ENCODE measurements around the gene PRR11. TPM values are rescaled to one million over a fixed set of nuclear protein-coding genes. Genes with fewer than 3 reads are reported as not detected.

The PRR11 gene
- total RNA-seq (1 to 10 TPM; 2.5 to 4.2 TPM), polyA plus RNA-seq (1 to 10 TPM in 1 of 2 donors, under 1 TPM in 1; 0.63 to 1.6 TPM)
- long read RNA-seq, donor 1, partial matches to known transcripts: 0 of 1 reads
- long read RNA-seq, donor 1, other reads (novel, unspliced or antisense): 0 of 1 reads
- long read RNA-seq, donor 2, partial matches to known transcripts: 0 of 1 reads
- long read RNA-seq, donor 2, other reads (novel, unspliced or antisense): 0 of 1 reads
- long read RNA-seq, donor 3, partial matches to known transcripts: 0 of 2 reads
- long read RNA-seq, donor 3, other reads (novel, unspliced or antisense): 0 of 2 reads
- long read RNA-seq, donor 4: 0 reads
- long read RNA-seq, donor 5, partial matches to known transcripts: 0 of 2 reads
- long read RNA-seq, donor 5, other reads (novel, unspliced or antisense): 0 of 2 reads

GRCh38 chr17:59155439-59156177 lies at the start of gene PRR11:
Gene PRR11, plus strand, starts transcription at chr17:59155746. Its CDS starts 14,007 bp downstream, at chr17:59169753.
- ATAC-seq (ENCODE audit: insufficient read depth, low FRiP score) (peak; percentile 91), DNase-seq (peak; percentile 99 to 100 (median 100))
- Histone ChIP-seq H3K9ac (ENCODE audit: insufficient read depth in 1 of 2, low read length in 2 of 2) (peak within 1 kb of the TSS; percentile 93 to 97), H3K36me3 (ENCODE audit: control insufficient read depth in 4 of 4, insufficient read depth in 4 of 4, low read length in 4 of 4) (no peaks in the 10 kb centered on the region), H3K4me3 (peak within 1 kb of the TSS; percentile 64), H3K4me1 (ENCODE audit: control insufficient read depth in 5 of 5, insufficient read depth in 5 of 5, low read length in 5 of 5) (peaks cover 3 to 36% (median 7%) of the 10 kb centered on the region in 5 donors), H3K27ac (ENCODE audit: low read depth in 1 of 2, low read length in 1 of 2) (peak within 1 kb of the TSS; percentile 62 to 78), H3K27me3 (ENCODE audit: control insufficient read depth in 3 of 3, insufficient read depth in 3 of 3, low read length in 2 of 3) (no peaks in the 10 kb centered on the region), H3K9me3 (ENCODE audit: control insufficient read depth in 4 of 4, insufficient read depth in 3 of 4, low read length in 3 of 4) (no peaks in the 10 kb centered on the region)
- TF ChIP-seq, protein P1, sequence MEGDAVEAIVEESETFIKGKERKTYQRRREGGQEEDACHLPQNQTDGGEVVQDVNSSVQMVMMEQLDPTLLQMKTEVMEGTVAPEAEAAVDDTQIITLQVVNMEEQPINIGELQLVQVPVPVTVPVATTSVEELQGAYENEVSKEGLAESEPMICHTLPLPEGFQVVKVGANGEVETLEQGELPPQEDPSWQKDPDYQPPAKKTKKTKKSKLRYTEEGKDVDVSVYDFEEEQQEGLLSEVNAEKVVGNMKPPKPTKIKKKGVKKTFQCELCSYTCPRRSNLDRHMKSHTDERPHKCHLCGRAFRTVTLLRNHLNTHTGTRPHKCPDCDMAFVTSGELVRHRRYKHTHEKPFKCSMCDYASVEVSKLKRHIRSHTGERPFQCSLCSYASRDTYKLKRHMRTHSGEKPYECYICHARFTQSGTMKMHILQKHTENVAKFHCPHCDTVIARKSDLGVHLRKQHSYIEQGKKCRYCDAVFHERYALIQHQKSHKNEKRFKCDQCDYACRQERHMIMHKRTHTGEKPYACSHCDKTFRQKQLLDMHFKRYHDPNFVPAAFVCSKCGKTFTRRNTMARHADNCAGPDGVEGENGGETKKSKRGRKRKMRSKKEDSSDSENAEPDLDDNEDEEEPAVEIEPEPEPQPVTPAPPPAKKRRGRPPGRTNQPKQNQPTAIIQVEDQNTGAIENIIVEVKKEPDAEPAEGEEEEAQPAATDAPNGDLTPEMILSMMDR (IDR thresholded peaks at IDR 0.05; ENCODE audit: control extremely low read depth, extremely low read depth): no peak
- WGBS, 2 donors: 0 to 1% methylated on average over 25 of the region's 25 CpGs

- Histone ChIP-seq H3K27me3 (ENCODE audit: control insufficient read depth in 3 of 3, insufficient read depth in 3 of 3, low read length in 2 of 3) (no peaks in the 10 kb centered on the region), H3K4me3 (peak overlapping the region; percentile 82), H3K4me1 (ENCODE audit: control insufficient read depth in 5 of 5, insufficient read depth in 5 of 5, low read length in 5 of 5) (peaks cover 0 to 16% (median 4%) of the 10 kb centered on the region in 5 donors), H3K27ac (ENCODE audit: low read depth in 1 of 2, low read length in 1 of 2) (peak overlapping the region; percentile 94), H3K9me3 (ENCODE audit: control insufficient read depth in 4 of 4, insufficient read depth in 3 of 4, low read length in 3 of 4) (no peaks in the 10 kb centered on the region), H3K36me3 (ENCODE audit: control insufficient read depth in 4 of 4, insufficient read depth in 4 of 4, low read length in 4 of 4) (peaks cover 0 to 13% (median 3%) of the 10 kb centered on the region in 4 donors), H3K9ac (ENCODE audit: insufficient read depth in 1 of 2, low read length in 2 of 2) (peak overlapping the region; percentile 69 to 75)
- 0% methylated on average over 18 of the region's 18 CpGs for WGBS, 2 donors
- peak; percentile 43 for ATAC-seq (ENCODE audit: insufficient read depth, low FRiP score)
- peak; percentile 29 to 53 (median 39) for DNase-seq
- TF ChIP-seq, protein P1 (IDR thresholded peaks at IDR 0.05; ENCODE audit: control extremely low read depth, extremely low read depth): no peak
These were observed 49.6 kb upstream of the PRR11 start for GRCh38 chr17:59105852-59106462.

GRCh38 chr17:59106463-59107305 lies 48.9 kb upstream of the PRR11 start, which contains the start of gene TRIM37:
Gene TRIM37, minus strand, starts transcription at chr17:59106880. Its CDS starts 419 bp downstream, at chr17:59106461.
- H3K27ac ChIP-seq (ENCODE audit: low read depth in 1 of 2, low read length in 1 of 2): peak within 1 kb of the TSS; percentile 94
- WGBS, 2 donors: 0 to 1% methylated on average over 68 to 89 of the region's 89 CpGs
- DNase-seq (peak; percentile 99), ATAC-seq (ENCODE audit: insufficient read depth, low FRiP score) (peak; percentile 96)
- TF ChIP-seq, protein P1 (IDR thresholded peaks at IDR 0.05; ENCODE audit: control extremely low read depth, extremely low read depth): no peak
- no peaks in the 10 kb centered on the region for H3K27me3 ChIP-seq (ENCODE audit: control insufficient read depth in 3 of 3, insufficient read depth in 3 of 3, low read length in 2 of 3)
- peaks cover 0 to 14% (median 3%) of the 10 kb centered on the region in 4 donors for H3K36me3 ChIP-seq (ENCODE audit: control insufficient read depth in 4 of 4, insufficient read depth in 4 of 4, low read length in 4 of 4)
- no peaks in the 10 kb centered on the region for H3K9me3 ChIP-seq (ENCODE audit: control insufficient read depth in 4 of 4, insufficient read depth in 3 of 4, low read length in 3 of 4)
- peak within 1 kb of the TSS; percentile 82 for H3K4me3 ChIP-seq
- H3K9ac ChIP-seq (ENCODE audit: insufficient read depth in 1 of 2, low read length in 2 of 2): peak within 1 kb of the TSS; percentile 83 to 91
- peaks cover 0 to 16% (median 4%) of the 10 kb centered on the region in 5 donors for H3K4me1 ChIP-seq (ENCODE audit: control insufficient read depth in 5 of 5, insufficient read depth in 5 of 5, low read length in 5 of 5)

All from lung (tissue), 16 donors.